B cell (primary cell): ENCODE measurements around the gene ARHGAP28. TPM values are rescaled to one million over a fixed set of nuclear protein-coding genes. Genes with fewer than 3 reads are reported as not detected.

Source experiments
- ATAC-seq: fragments of 200-7000 bp; cut with Tn5 transposase; one replicate; pipeline ENCODE4 v1.10.0; 2021; ENCODE audit warnings: low read depth, mild to moderate bottlenecking, moderate number of reproducible peaks, moderate library complexity
- CTCF ChIA-PET: fragments of 350-600 bp; sonication (Branson Sonifier 250); formaldehyde crosslinking; loops from one replicate; lab custom pipeline; 2021; ENCODE audit warnings: antibody characterized with exemption, inconsistent platforms; lab: Charles Lee
- POLR2A ChIA-PET: fragments of 350-600 bp; sonication (Branson Sonifier 250); formaldehyde crosslinking; loops from one replicate; lab custom pipeline; 2021; ENCODE audit warnings: antibody characterized with exemption; lab: Charles Lee
- DNase-seq: peaks from one replicate; pipeline ENCODE4 v3.0.0; 2013
- H2AFZ ChIP-seq: 2 replicates; pipeline ENCODE4 v1.6.1; 2012; ENCODE audit warnings: mild to moderate bottlenecking, low read depth, low read length; ENCODE audit not compliant: insufficient read depth, poor library complexity, severe bottlenecking
- H3K27ac ChIP-seq, 2 donors: 1 replicate in 1 of 2; 2 replicates in 1 of 2; pipeline ENCODE4 v1.5.1; 2012 to 2013; ENCODE audit warnings: low read length in 2 of 2, mild to moderate bottlenecking in 2 of 2, moderate library complexity in 1 of 2
- H3K27me3 ChIP-seq, 4 experiments: fragments of 200-600 bp in 1 of 4; sonication (generic) in 1 of 4; replicated peaks in 1 of 4; 1 replicate in 2 of 4; 2 replicates in 2 of 4; pipeline versions ENCODE4 v1.6.1 to v1.7.0; 2013 to 2016; ENCODE audit warnings: low read length in 3 of 4, mild to moderate bottlenecking in 2 of 4, mixed read lengths in 1 of 4, moderate library complexity in 1 of 4; ENCODE audit not compliant: insufficient read depth in 4 of 4, control insufficient read depth in 3 of 4; ENCODE audit errors: control extremely low read depth in 1 of 4
- H3K36me3 ChIP-seq, 2 experiments: replicated peaks in 1 of 2; 1 replicate in 1 of 2; 2 replicates in 1 of 2; pipeline versions ENCODE4 v1.6.1 to v1.7.1; 2013; ENCODE audit warnings: low read length in 1 of 2; ENCODE audit not compliant: insufficient read depth in 2 of 2, control insufficient read depth in 1 of 2; ENCODE audit errors: control extremely low read depth in 1 of 2, extremely low read depth in 1 of 2
- H3K4me1 ChIP-seq, 2 donors: fragments of 200-600 bp in 1 of 2; sonication (generic) in 1 of 2; 1 replicate in 1 of 2; 2 replicates in 1 of 2; pipeline versions ENCODE4 v1.5.1 to v1.6.1; 2013 to 2017; ENCODE audit warnings: low read length in 2 of 2; ENCODE audit not compliant: control insufficient read depth in 2 of 2, insufficient read depth in 2 of 2
- H3K4me2 ChIP-seq: replicated peaks from 2 replicates; pipeline ENCODE3; 2012; ENCODE audit warnings: mild to moderate bottlenecking, low read depth, low read length; ENCODE audit not compliant: poor library complexity, severe bottlenecking
- H3K4me3 ChIP-seq, 5 experiments: fragments of 200-600 bp in 1 of 5; sonication (generic) in 1 of 5; 1 replicate in 3 of 5; 2 replicates in 2 of 5; pipeline versions ENCODE4 v1.5.1 to v1.7.0; 2011 to 2016; ENCODE audit warnings: low read length in 4 of 5, mild to moderate bottlenecking in 4 of 5, low read depth in 2 of 5, control low read depth in 1 of 5, moderate library complexity in 1 of 5; ENCODE audit not compliant: insufficient read depth in 1 of 5; ENCODE audit errors: control extremely low read depth in 1 of 5, extremely low read depth in 1 of 5
- H3K79me2 ChIP-seq: fragments of 200-600 bp; sonication (generic); one replicate; pipeline ENCODE4 v1.6.0; 2016; ENCODE audit warnings: low read length; ENCODE audit not compliant: control insufficient read depth, insufficient read depth
- H3K9ac ChIP-seq: fragments of 200-600 bp; sonication (generic); 2 replicates; pipeline ENCODE4 v1.6.1; 2017; ENCODE audit warnings: mild to moderate bottlenecking, low read length, moderate library complexity
- H3K9me3 ChIP-seq, 3 donors: one replicate each; pipeline versions ENCODE4 v1.6.1 to v1.7.1; 2013; ENCODE audit warnings: low read length in 2 of 3; ENCODE audit not compliant: control insufficient read depth in 2 of 3, insufficient read depth in 1 of 3; ENCODE audit errors: control extremely low read depth in 1 of 3
- H4K20me1 ChIP-seq: 2 replicates; pipeline ENCODE4 v1.6.0; 2012; ENCODE audit warnings: mild to moderate bottlenecking, low read length; ENCODE audit not compliant: insufficient read depth, control insufficient read depth, poor library complexity, severe bottlenecking
- H3K27ac Mint-ChIP-seq: one replicate; pipeline ENCODE4 v1.8.0; 2021; ENCODE audit warnings: mixed read lengths
- H3K27me3 Mint-ChIP-seq: one replicate; pipeline ENCODE4 v1.8.0; 2021; ENCODE audit warnings: mixed read lengths
- H3K4me1 Mint-ChIP-seq: one replicate; pipeline ENCODE4 v1.8.0; 2021; ENCODE audit warnings: mixed read lengths
- H3K4me3 Mint-ChIP-seq: one replicate; pipeline ENCODE4 v1.8.0; 2021; ENCODE audit warnings: mixed read lengths
- H3K9me3 Mint-ChIP-seq: one replicate; pipeline ENCODE4 v1.8.0; 2022; ENCODE audit warnings: mixed read lengths; ENCODE audit not compliant: insufficient read depth
- EZH2 ChIP-seq: IDR thresholded peaks from 2 replicates; pipeline ENCODE4 v1.6.1; 2012; ENCODE audit warnings: borderline replicate concordance, low read depth, mild to moderate bottlenecking, moderate library complexity, low read length; ENCODE audit not compliant: insufficient read depth, poor library complexity, severe bottlenecking
- WGBS: methylation state at CpG from one replicate; pipeline ENCODE4 v1.1.5; 2013; ENCODE audit warnings: missing lambda C conversion rate; ENCODE audit not compliant: insufficient coverage; 5-methylcytosine and 5-hydroxymethylcytosine counted together
- intact Hi-C: fragments of 100-400 bp; cut with micrococcal nuclease; formaldehyde crosslinking; loops from one replicate; pipeline ENCODE4 v1.10.0; 2022
- polyA plus RNA-seq: library from polyadenylated mRNA; depleted of rRNA; stranded (reverse); fragments of >200 nt; gene quantifications from 2 replicates; pipeline ENCODE4 v1.2.3, GENCODE V29; 2012
- total RNA-seq, 2 donors: library from RNA; stranded (reverse); fragments of 120-200 nt in 1 of 2; gene quantifications; 1 replicate in 1 of 2; 2 replicates in 1 of 2; pipeline versions ENCODE4 v1.2.3 to v1.2.4, GENCODE V29; 2013 to 2022
- TF ChIP-seq, protein P1 (sequence below): fragments of 200-600 bp; IDR thresholded peaks from one replicate; pipeline ENCODE4 v1.8.0; 2022; ENCODE audit warnings: antibody characterized with exemption, mild to moderate bottlenecking

Gene ARHGAP28
- total and polyA plus RNA-seq, 2 donors (not counting 1 experiment from before 2014, with no cell fraction given): not detected

- H3K4me2 ChIP-seq: no peak overlapping the region
- no peaks in the 10 kb centered on the region for H4K20me1 ChIP-seq
- POLR2A ChIA-PET: no interaction called here
- H3K9me3 ChIP-seq: no peaks in the 10 kb centered on the region
- no peak overlapping the region for H2AFZ ChIP-seq
- Mint-ChIP-seq H3K27ac (no peak overlapping the region), H3K4me1 (no peaks in the 10 kb centered on the region), H3K9me3 (peaks cover 5% of the 10 kb centered on the region), H3K27me3 (no peaks in the 10 kb centered on the region), H3K4me3 (no peak overlapping the region)
- no peak for TF ChIP-seq EZH2
- TF ChIP-seq, protein P1, sequence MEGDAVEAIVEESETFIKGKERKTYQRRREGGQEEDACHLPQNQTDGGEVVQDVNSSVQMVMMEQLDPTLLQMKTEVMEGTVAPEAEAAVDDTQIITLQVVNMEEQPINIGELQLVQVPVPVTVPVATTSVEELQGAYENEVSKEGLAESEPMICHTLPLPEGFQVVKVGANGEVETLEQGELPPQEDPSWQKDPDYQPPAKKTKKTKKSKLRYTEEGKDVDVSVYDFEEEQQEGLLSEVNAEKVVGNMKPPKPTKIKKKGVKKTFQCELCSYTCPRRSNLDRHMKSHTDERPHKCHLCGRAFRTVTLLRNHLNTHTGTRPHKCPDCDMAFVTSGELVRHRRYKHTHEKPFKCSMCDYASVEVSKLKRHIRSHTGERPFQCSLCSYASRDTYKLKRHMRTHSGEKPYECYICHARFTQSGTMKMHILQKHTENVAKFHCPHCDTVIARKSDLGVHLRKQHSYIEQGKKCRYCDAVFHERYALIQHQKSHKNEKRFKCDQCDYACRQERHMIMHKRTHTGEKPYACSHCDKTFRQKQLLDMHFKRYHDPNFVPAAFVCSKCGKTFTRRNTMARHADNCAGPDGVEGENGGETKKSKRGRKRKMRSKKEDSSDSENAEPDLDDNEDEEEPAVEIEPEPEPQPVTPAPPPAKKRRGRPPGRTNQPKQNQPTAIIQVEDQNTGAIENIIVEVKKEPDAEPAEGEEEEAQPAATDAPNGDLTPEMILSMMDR: no peak
- WGBS: 79% methylated on average over 4 of the region's 5 CpGs
- CTCF ChIA-PET: no interaction called here
- no peaks in the 10 kb centered on the region for H3K79me2 ChIP-seq
- no peaks in the 10 kb centered on the region for H3K4me1 ChIP-seq
- H3K27ac ChIP-seq: no peak overlapping the region
- no peaks in the 10 kb centered on the region for H3K27me3 ChIP-seq
- no peaks in the 10 kb centered on the region for H3K36me3 ChIP-seq
- intact Hi-C loops: no loop called here
- H3K4me3 ChIP-seq: no peak overlapping the region
- DNase-seq (no peak), ATAC-seq (no peak)
- H3K9ac ChIP-seq: no peak overlapping the region
Observed at GRCh38 chr18:6745504-6746031, 16.1 kb downstream of the ARHGAP28 start.

DNA sequence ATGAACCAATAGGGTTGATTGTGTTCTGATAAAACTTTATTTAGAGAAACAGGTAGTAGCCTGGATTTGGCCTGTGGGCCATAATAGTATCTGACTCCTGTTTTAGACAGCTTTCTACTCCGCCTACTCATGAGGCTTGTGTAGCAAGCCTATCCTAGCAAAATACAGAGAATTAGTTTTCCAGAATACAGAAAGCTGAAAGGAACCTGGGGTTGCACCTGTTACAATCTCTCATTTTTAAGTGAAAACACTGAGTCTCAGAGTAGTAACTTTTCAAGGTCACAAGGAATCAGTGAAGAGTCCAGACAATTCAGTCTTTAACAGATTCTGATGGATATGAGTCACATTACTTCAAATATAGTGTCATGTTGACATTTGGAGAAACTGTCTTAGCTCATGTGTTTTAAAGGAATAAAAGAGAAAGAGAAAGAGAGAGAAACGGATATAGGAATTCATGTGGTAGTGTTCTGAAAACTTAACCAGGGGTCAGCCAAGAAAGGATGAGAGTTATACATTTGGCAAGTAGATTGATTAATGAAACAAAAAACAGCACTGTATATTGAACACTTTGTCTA, 17.0 kb downstream of the ARHGAP28 start:
- Histone ChIP-seq H3K4me1 (no peaks in the 10 kb centered on the region), H3K36me3 (no peaks in the 10 kb centered on the region), H2AFZ (no peak overlapping the region), H3K27ac (no peak overlapping the region), H4K20me1 (no peaks in the 10 kb centered on the region), H3K9me3 (no peaks in the 10 kb centered on the region), H3K79me2 (no peaks in the 10 kb centered on the region), H3K4me3 (no peak overlapping the region), H3K4me2 (no peak overlapping the region), H3K9ac (no peak overlapping the region), H3K27me3 (no peaks in the 10 kb centered on the region)
- H3K4me3 Mint-ChIP-seq: no peak overlapping the region
- H3K9me3 Mint-ChIP-seq: peaks cover 8% of the 10 kb centered on the region
- 100% methylated on average over 1 of the region's 2 CpGs for WGBS
- H3K27me3 Mint-ChIP-seq: no peaks in the 10 kb centered on the region
- no peaks in the 10 kb centered on the region for H3K4me1 Mint-ChIP-seq
- intact Hi-C loops: no loop called here
- CTCF ChIA-PET: no interaction called here
- POLR2A ChIA-PET: no interaction called here
- ATAC-seq: no peak
- no peak for DNase-seq
- no peak overlapping the region for H3K27ac Mint-ChIP-seq
- TF ChIP-seq EZH2: no peak
- TF ChIP-seq, protein P1: no peak
